ENCODE data around the gene R3HCC1L. TPM values are rescaled to one million over a fixed set of nuclear protein-coding genes. Genes with fewer than 3 reads are reported as not detected.
"Not testable (repeated sequence)": the region's sequence is repeated elsewhere in the genome, so short reads cannot be mapped to it uniquely, and the experiment has no call there.

R3HCC1L gene
- total RNA-seq, 1 experiment from 2014 or later = 11.8 TPM

GRCh38 chr10:98172495-98172894, 38.0 kb downstream of the R3HCC1L start:
- no peak for TF ChIP-seq CTCF (IDR thresholded peaks at IDR 0.05; ENCODE audit: unreplicated experiment)
- H3K9me3 Mint-ChIP-seq (ENCODE audit: low read depth, unreplicated experiment) = no peaks in the 10 kb centered on the region
- no peak for DNase-seq
- CTCF ChIA-PET = no interaction called here
- H3K27ac Mint-ChIP-seq (ENCODE audit: unreplicated experiment) = no peak overlapping the region
- BruUV-seq (replicated peaks) = no TSS peak
- no peaks in the 10 kb centered on the region for H3K36me3 Mint-ChIP-seq (ENCODE audit: insufficient read depth, unreplicated experiment)
- no peaks in the 10 kb centered on the region for H3K27me3 Mint-ChIP-seq (ENCODE audit: unreplicated experiment)
- no peaks in the 10 kb centered on the region for H3K4me1 Mint-ChIP-seq (ENCODE audit: low read depth, unreplicated experiment)
- no peak overlapping the region for H3K4me3 Mint-ChIP-seq (ENCODE audit: low read depth, unreplicated experiment)
- intact Hi-C loops (cut with micrococcal nuclease; ENCODE audit: unreplicated experiment) = loop anchor here (5.0 kb wide), 1 partner anchor 135 kb away; no protein-coding TSS in a partner anchor

- Mint-ChIP-seq H3K9me3 (ENCODE audit: low read depth, unreplicated experiment) (no peaks in the 10 kb centered on the region), H3K36me3 (ENCODE audit: insufficient read depth, unreplicated experiment) (no peaks in the 10 kb centered on the region), H3K4me3 (ENCODE audit: low read depth, unreplicated experiment) (no peak overlapping the region), H3K4me1 (ENCODE audit: low read depth, unreplicated experiment) (no peaks in the 10 kb centered on the region), H3K27ac (ENCODE audit: unreplicated experiment) (no peak overlapping the region), H3K27me3 (ENCODE audit: unreplicated experiment) (no peaks in the 10 kb centered on the region)
- no TSS peak for BruUV-seq (replicated peaks)
- CTCF ChIA-PET = no interaction called here
- DNase-seq = no peak
- TF ChIP-seq CTCF (IDR thresholded peaks at IDR 0.05; ENCODE audit: unreplicated experiment) = no peak
- intact Hi-C loops (cut with micrococcal nuclease; ENCODE audit: unreplicated experiment) = loop anchor here (5.0 kb wide), 1 partner anchor 134 kb away; no protein-coding TSS in a partner anchor
Measured at GRCh38 chr10:98173260-98173659, 38.8 kb downstream of the R3HCC1L start.

- BruUV-seq (replicated peaks); H3K27me3 Mint-ChIP-seq (ENCODE audit: unreplicated experiment); DNase-seq; H3K4me3 Mint-ChIP-seq (ENCODE audit: low read depth, unreplicated experiment); H3K27ac Mint-ChIP-seq (ENCODE audit: unreplicated experiment); intact Hi-C loops (cut with micrococcal nuclease; ENCODE audit: unreplicated experiment); H3K4me1 Mint-ChIP-seq (ENCODE audit: low read depth, unreplicated experiment); CTCF ChIA-PET; H3K36me3 Mint-ChIP-seq (ENCODE audit: insufficient read depth, unreplicated experiment); H3K9me3 Mint-ChIP-seq (ENCODE audit: low read depth, unreplicated experiment): not testable (repeated sequence)
Measured at GRCh38 chr10:98182351-98182915, 48.0 kb downstream of the R3HCC1L start.

- CTCF ChIA-PET = no interaction called here
- no peak for TF ChIP-seq CTCF (IDR thresholded peaks at IDR 0.05; ENCODE audit: unreplicated experiment)
- peaks cover 9% of the 10 kb centered on the region for H3K36me3 Mint-ChIP-seq (ENCODE audit: insufficient read depth, unreplicated experiment)
- no TSS peak for BruUV-seq (replicated peaks)
- no peak for DNase-seq
- H3K27me3 Mint-ChIP-seq (ENCODE audit: unreplicated experiment) = no peaks in the 10 kb centered on the region
- no peak overlapping the region for H3K4me3 Mint-ChIP-seq (ENCODE audit: low read depth, unreplicated experiment)
- peaks cover 8% of the 10 kb centered on the region for H3K4me1 Mint-ChIP-seq (ENCODE audit: low read depth, unreplicated experiment)
- intact Hi-C loops (cut with micrococcal nuclease; ENCODE audit: unreplicated experiment) = no loop called here
- no peak overlapping the region for H3K27ac Mint-ChIP-seq (ENCODE audit: unreplicated experiment)
- H3K9me3 Mint-ChIP-seq (ENCODE audit: low read depth, unreplicated experiment) = peaks cover 5% of the 10 kb centered on the region
Measured at GRCh38 chr10:98186681-98187080, 52.2 kb downstream of the R3HCC1L start.

- CTCF ChIA-PET; H3K4me3 Mint-ChIP-seq (ENCODE audit: low read depth, unreplicated experiment); H3K9me3 Mint-ChIP-seq (ENCODE audit: low read depth, unreplicated experiment); BruUV-seq (replicated peaks); H3K36me3 Mint-ChIP-seq (ENCODE audit: insufficient read depth, unreplicated experiment); H3K27me3 Mint-ChIP-seq (ENCODE audit: unreplicated experiment); H3K27ac Mint-ChIP-seq (ENCODE audit: unreplicated experiment); intact Hi-C loops (cut with micrococcal nuclease; ENCODE audit: unreplicated experiment); H3K4me1 Mint-ChIP-seq (ENCODE audit: low read depth, unreplicated experiment); DNase-seq: not testable (repeated sequence)
Measured at GRCh38 chr10:98190773-98191172, 56.3 kb downstream of the R3HCC1L start.

Data from Calu3 (cell line).